ENCODE results near the gene ZNF625.

The ZNF625 gene

GRCh38 chr19:12137221-12137940 is 19.2 kb downstream of the ZNF625 start:
- no peak for DNase-seq (ENCODE audit: extremely low read depth, low read depth)
- no peak; the same call in 1 of the 2 replicates for TF ChIP-seq CTCF (IDR thresholded peaks at IDR 0.05; ENCODE audit: low read depth, low read length)

GRCh38 chr19:12133069-12133468 is 23.5 kb downstream of the ZNF625 start:
- no peak for TF ChIP-seq CTCF (IDR thresholded peaks at IDR 0.05; ENCODE audit: low read depth, low read length)
- no peak for DNase-seq (ENCODE audit: extremely low read depth, low read depth)

- DNase-seq (ENCODE audit: extremely low read depth, low read depth), result no peak
- TF ChIP-seq CTCF (IDR thresholded peaks at IDR 0.05; ENCODE audit: low read depth, low read length), result peak; percentile 23
These were observed 29.8 kb downstream of the ZNF625 start for GRCh38 chr19:12126707-12127106.

DNA sequence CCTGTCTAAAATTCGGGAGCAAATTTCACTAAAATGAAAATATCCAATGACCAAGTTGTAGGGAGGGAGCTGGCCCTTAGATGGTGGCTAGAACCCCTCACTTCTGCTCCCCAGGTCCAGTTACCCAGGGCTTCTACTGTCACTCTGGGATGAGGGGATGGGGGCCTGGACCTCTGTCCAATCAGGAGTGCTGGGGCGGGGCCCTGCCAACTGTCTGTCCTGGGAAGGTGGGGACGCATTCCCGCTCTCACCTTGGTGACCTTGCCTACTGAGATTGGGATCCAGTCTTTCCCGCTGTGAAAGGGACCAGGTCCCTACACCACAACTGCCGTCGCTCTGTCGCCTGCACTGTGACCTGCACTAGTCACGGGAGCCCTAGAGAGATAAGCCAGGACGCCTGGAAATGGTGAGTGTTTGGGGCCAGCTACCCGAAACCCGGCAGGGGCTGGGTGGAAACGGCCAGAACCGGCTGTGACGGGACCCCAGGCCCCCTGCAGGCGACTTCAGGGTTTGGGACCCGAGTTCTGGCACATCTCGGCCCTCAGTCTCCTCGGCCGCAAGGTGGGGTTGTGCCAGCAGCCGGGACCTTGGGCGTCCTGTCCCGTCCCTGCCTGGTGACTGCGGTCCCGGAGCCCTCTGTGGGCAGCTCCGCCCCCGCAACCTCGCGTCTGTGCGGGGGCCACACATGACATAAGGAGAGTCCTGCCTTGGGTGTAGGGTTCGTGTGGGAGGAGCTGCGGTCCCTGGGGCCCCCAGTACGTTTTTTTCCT is 39.1 kb downstream of the ZNF625 start:
- no peak for TF ChIP-seq CTCF (IDR thresholded peaks at IDR 0.05; ENCODE audit: low read depth, low read length)
- DNase-seq (ENCODE audit: extremely low read depth, low read depth), result no peak

DNA sequence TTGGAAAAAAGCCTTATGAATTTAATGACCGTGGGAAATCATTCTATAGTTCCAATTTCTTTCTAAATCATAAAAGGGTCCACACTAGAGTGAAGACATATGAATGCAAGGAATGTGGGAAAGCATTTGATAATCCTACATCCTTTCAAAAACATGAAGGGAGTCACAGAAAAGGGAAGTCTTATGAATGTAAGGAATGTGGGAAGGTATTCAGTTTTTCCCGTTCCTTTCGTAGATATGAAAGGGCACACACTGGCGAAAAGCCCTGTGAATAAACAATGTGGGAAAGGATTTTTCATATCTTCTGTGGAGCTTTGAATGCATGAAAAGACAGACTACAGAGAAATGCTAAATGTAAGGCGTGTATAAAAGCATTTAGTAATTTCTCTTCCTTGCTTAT is 43.4 kb downstream of the ZNF625 start:
- DNase-seq (ENCODE audit: extremely low read depth, low read depth), result no peak
- no peak for TF ChIP-seq CTCF (IDR thresholded peaks at IDR 0.05; ENCODE audit: low read depth, low read length)

DNA sequence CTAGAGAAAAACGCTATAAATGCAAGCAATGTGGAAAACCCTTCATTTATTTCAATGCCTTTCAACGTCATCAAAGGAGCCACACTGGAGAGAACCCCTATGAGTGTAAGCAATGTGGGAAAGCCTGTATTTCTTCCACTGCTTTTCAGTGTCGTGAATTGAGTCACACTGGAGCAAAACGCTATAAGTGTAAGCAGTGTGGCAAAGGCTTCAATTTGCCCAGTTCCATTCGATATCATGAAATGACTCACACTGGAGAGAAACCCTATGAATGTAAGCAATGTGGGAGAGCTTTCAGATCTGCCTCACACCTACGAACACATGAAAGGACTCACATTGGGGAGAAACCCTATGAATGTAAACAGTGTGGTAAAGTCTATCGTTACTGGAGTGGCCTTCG is 43.8 kb downstream of the ZNF625 start:
- no peak for DNase-seq (ENCODE audit: extremely low read depth, low read depth)
- TF ChIP-seq CTCF (IDR thresholded peaks at IDR 0.05; ENCODE audit: low read depth, low read length), result no peak

DNA sequence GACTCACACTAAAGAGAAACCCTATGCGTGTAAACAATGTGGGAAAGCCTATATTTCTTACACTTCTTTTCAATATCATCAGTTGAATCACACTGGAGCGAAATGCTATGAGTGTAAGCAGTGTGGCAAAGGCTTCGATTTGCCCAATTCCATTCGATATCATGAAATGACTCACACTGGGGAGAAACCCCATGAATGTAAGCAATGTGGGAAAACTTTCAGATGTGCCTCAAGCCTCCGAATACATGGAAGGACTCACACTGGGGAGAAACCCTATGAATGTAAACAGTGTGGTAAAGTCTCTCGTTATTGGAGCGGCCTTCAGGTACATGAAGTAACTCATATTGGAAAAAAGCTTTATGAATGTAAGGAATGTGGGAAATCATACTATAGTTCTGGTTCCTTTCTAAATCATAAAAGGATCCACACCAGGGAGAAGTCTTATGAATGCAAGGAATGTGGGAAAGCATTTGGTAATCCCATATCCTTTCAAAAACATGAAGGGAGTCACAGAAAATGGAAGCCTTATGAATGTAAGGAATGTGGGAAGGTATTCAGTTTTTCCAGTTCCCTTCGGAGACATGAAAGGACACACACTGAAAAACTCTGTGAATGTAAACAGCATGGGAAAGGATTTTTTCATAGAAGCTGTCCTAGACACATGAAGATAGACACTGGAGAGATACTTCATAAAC is 44.4 kb downstream of the ZNF625 start:
- no peak for DNase-seq (ENCODE audit: extremely low read depth, low read depth)
- TF ChIP-seq CTCF (IDR thresholded peaks at IDR 0.05; ENCODE audit: low read depth, low read length), result no peak

All from AG09319 (cell line).